IMR-90 (cell line): ENCODE measurements around the gene VRK2. TPM values are rescaled to one million over a fixed set of nuclear protein-coding genes. Genes with fewer than 3 reads are reported as not detected.

Experiments
- ATAC-seq: fragments of 200-7000 bp; cut with Tn5 transposase; 2 replicates; pipeline ENCODE4 v1.9.1; 2020; ENCODE audit warnings: low read depth, mild to moderate bottlenecking, moderate library complexity
- BruUV-seq: library from RNA; stranded (reverse); fragments of 400-500 nt; replicated peaks from 2 replicates; lab custom pipeline; 2021; lab: Mats Ljungman, UMichigan
- CTCF ChIA-PET: fragments of 300-600 bp; formaldehyde crosslinking; extraction: SDS; loops from one replicate; lab custom pipeline; 2021; ENCODE audit warnings: antibody characterized with exemption; lab: Yijun Ruan, JAX
- POLR2A ChIA-PET: fragments of 300-600 bp; sonication (Branson Sonifier 250); formaldehyde crosslinking; loops from one replicate; lab custom pipeline; 2022; ENCODE audit warnings: antibody characterized with exemption; ENCODE audit not compliant: unreplicated experiment; lab: Charles Lee
- DNase-seq: peaks from one replicate; pipeline ENCODE4 v3.0.0; 2013
- H2AFZ ChIP-seq: replicated peaks from 2 replicates; pipeline ENCODE3; 2013; ENCODE audit warnings: low read length, mild to moderate bottlenecking; ENCODE audit not compliant: poor library complexity
- H2AK5ac ChIP-seq: 2 replicates; pipeline ENCODE4 v1.6.1; 2013; ENCODE audit warnings: low read depth, low read length, inconsistent platforms
- H2AK9ac ChIP-seq: replicated peaks from 2 replicates; pipeline ENCODE3; 2013; ENCODE audit warnings: mild to moderate bottlenecking, low read depth, low read length, moderate library complexity; ENCODE audit not compliant: poor library complexity
- H2BK120ac ChIP-seq: 2 replicates; pipeline ENCODE4 v1.6.1; 2013; ENCODE audit warnings: low read depth, low read length, inconsistent platforms
- H2BK15ac ChIP-seq: 3 replicates; pipeline ENCODE4 v1.6.1; 2013; ENCODE audit warnings: low read depth, low read length, inconsistent platforms
- H2BK20ac ChIP-seq: 2 replicates; pipeline ENCODE4 v1.6.1; 2013; ENCODE audit warnings: low read depth, mild to moderate bottlenecking, inconsistent platforms, low read length, moderate library complexity
- H2BK5ac ChIP-seq: 2 replicates; pipeline ENCODE4 v1.6.1; 2013; ENCODE audit warnings: mild to moderate bottlenecking, low read depth, low read length, inconsistent platforms; ENCODE audit not compliant: poor library complexity, severe bottlenecking
- H3K14ac ChIP-seq: replicated peaks from 2 replicates; pipeline ENCODE4 v1.6.1; 2013; ENCODE audit warnings: low read depth, low read length, inconsistent platforms
- H3K18ac ChIP-seq: 2 replicates; pipeline ENCODE4 v1.6.1; 2013; ENCODE audit warnings: low read depth, low read length, control low read depth
- H3K23ac ChIP-seq: 2 replicates; pipeline ENCODE4 v1.6.1; 2013; ENCODE audit warnings: low read depth, low read length, inconsistent platforms
- H3K27ac ChIP-seq: 2 replicates; pipeline ENCODE4 v1.5.1; 2013; ENCODE audit warnings: mild to moderate bottlenecking, control low read depth, low read length; ENCODE audit not compliant: insufficient read depth
- H3K27me3 ChIP-seq: 2 replicates; pipeline ENCODE4 v1.6.1; 2013; ENCODE audit warnings: low read length; ENCODE audit not compliant: control insufficient read depth, insufficient read depth
- H3K36me3 ChIP-seq: 2 replicates; pipeline ENCODE4 v1.6.1; 2013; ENCODE audit warnings: low read length, mixed read lengths; ENCODE audit not compliant: control insufficient read depth, insufficient read depth
- H3K4ac ChIP-seq: 2 replicates; pipeline ENCODE4 v1.6.1; 2013; ENCODE audit warnings: low read depth, low read length, inconsistent platforms
- H3K4me1 ChIP-seq: 2 replicates; pipeline ENCODE4 v1.6.1; 2013; ENCODE audit warnings: low read length, mixed read lengths; ENCODE audit not compliant: control insufficient read depth, insufficient read depth
- H3K4me2 ChIP-seq: 2 replicates; pipeline ENCODE4 v1.6.1; 2013; ENCODE audit warnings: low read depth, mild to moderate bottlenecking, control low read depth, low read length, moderate library complexity
- H3K4me3 ChIP-seq: 2 replicates; pipeline ENCODE4 v1.5.1; 2013; ENCODE audit warnings: low read depth, mild to moderate bottlenecking, control low read depth, low read length, moderate library complexity; ENCODE audit not compliant: insufficient read depth
- H3K56ac ChIP-seq: 2 replicates; pipeline ENCODE4 v1.6.1; 2013; ENCODE audit warnings: low read length, inconsistent platforms; ENCODE audit not compliant: insufficient read depth; ENCODE audit errors: extremely low read depth
- H3K79me1 ChIP-seq, 2 experiments: 2 replicates each; pipeline ENCODE4 v1.6.1; 2013; ENCODE audit warnings: low read length in 2 of 2, inconsistent platforms in 1 of 2, low read depth in 1 of 2
- H3K9ac ChIP-seq: 2 replicates; pipeline ENCODE4 v1.6.1; 2013; ENCODE audit warnings: low read depth, low read length, control low read depth
- H3K9me1 ChIP-seq: 2 replicates; pipeline ENCODE4 v1.6.1; 2013; ENCODE audit warnings: low read length, inconsistent platforms; ENCODE audit not compliant: insufficient read depth
- H3K9me3 ChIP-seq: 2 replicates; pipeline ENCODE4 v1.6.1; 2013; ENCODE audit warnings: low read length; ENCODE audit not compliant: control insufficient read depth, insufficient read depth
- H4K20me1 ChIP-seq: 2 replicates; pipeline ENCODE4 v1.6.1; 2013; ENCODE audit warnings: low read length, inconsistent platforms; ENCODE audit not compliant: insufficient read depth
- H4K5ac ChIP-seq: 2 replicates; pipeline ENCODE4 v1.6.1; 2013; ENCODE audit warnings: mild to moderate bottlenecking, low read depth, low read length, control low read depth
- H4K8ac ChIP-seq, 2 experiments: 2 replicates each; pipeline ENCODE4 v1.6.1; 2013; ENCODE audit warnings: low read depth in 2 of 2, low read length in 2 of 2, control low read depth in 1 of 2, inconsistent platforms in 1 of 2
- H4K91ac ChIP-seq: 2 replicates; pipeline ENCODE4 v1.6.1; 2013; ENCODE audit warnings: low read depth, low read length, inconsistent platforms; ENCODE audit not compliant: insufficient read depth
- BHLHE40 ChIP-seq: fragments of 150-350 bp; IDR thresholded peaks from 2 replicates; pipeline ENCODE4 v1.6.1; 2016; ENCODE audit warnings: mild to moderate bottlenecking, low read depth, low read length
- CEBPB ChIP-seq: IDR thresholded peaks from 2 replicates; pipeline ENCODE4 v1.6.1; 2012; ENCODE audit warnings: low read depth, low read length, improper control_type of control experiment
- CHD1 ChIP-seq: IDR thresholded peaks from 2 replicates; pipeline ENCODE4 v1.6.1; 2012; ENCODE audit warnings: low read depth, low read length, improper control_type of control experiment
- CTCF ChIP-seq: conservative IDR thresholded peaks from 2 replicates; pipeline ENCODE4 v1.5.1; 2012; ENCODE audit warnings: mild to moderate bottlenecking, low read depth, low read length, improper control_type of control experiment
- ELK1 ChIP-seq: fragments of 150-350 bp; IDR thresholded peaks from 2 replicates; pipeline ENCODE4 v1.6.1; 2016; ENCODE audit warnings: low read depth, mild to moderate bottlenecking, low read length, moderate library complexity, borderline replicate concordance
- FOS ChIP-seq: fragments of 150-350 bp; IDR thresholded peaks from 2 replicates; pipeline ENCODE4 v1.6.1; 2016; ENCODE audit warnings: low read depth, low read length
- MAFK ChIP-seq: IDR thresholded peaks from 2 replicates; pipeline ENCODE4 v1.6.1; 2012; ENCODE audit warnings: low read depth, low read length, improper control_type of control experiment
- MAZ ChIP-seq: IDR thresholded peaks from 2 replicates; pipeline ENCODE4 v1.6.1; 2012; ENCODE audit warnings: low read depth, mild to moderate bottlenecking, low read length, improper control_type of control experiment, moderate library complexity, borderline replicate concordance
- MXI1 ChIP-seq: IDR thresholded peaks from 2 replicates; pipeline ENCODE4 v1.6.1; 2012; ENCODE audit warnings: low read depth, mild to moderate bottlenecking, low read length, moderate library complexity, borderline replicate concordance
- NFE2L2 ChIP-seq: fragments of 150-350 bp; IDR thresholded peaks from 2 replicates; pipeline ENCODE4 v1.6.1; 2016; ENCODE audit warnings: low read depth, mild to moderate bottlenecking, low read length
- POLR2A ChIP-seq: IDR thresholded peaks from 2 replicates; pipeline ENCODE4 v1.6.1; 2012; ENCODE audit warnings: mild to moderate bottlenecking, low read depth, low read length
- RAD21 ChIP-seq: IDR thresholded peaks from 2 replicates; pipeline ENCODE4 v1.6.1; 2012; ENCODE audit warnings: low read length, improper control_type of control experiment
- RCOR1 ChIP-seq: IDR thresholded peaks from 2 replicates; pipeline ENCODE4 v1.6.1; 2012; ENCODE audit warnings: mild to moderate bottlenecking, low read length, improper control_type of control experiment; ENCODE audit not compliant: insufficient replicate concordance
- RFX5 ChIP-seq: IDR thresholded peaks from 2 replicates; pipeline ENCODE4 v1.8.0; 2012; ENCODE audit warnings: low read depth, mild to moderate bottlenecking, low read length, moderate library complexity
- SMC3 ChIP-seq: fragments of 150-350 bp; IDR thresholded peaks from 2 replicates; pipeline ENCODE4 v1.6.1; 2016; ENCODE audit warnings: low read depth, mild to moderate bottlenecking, antibody characterized with exemption, low read length, moderate library complexity
- WGBS, 2 experiments: methylation state at CpG; one replicate each; pipeline versions ENCODE4 v1.1.5 to v1.1.7; 2013; ENCODE audit warnings: missing lambda C conversion rate in 2 of 2; ENCODE audit not compliant: insufficient read length in 1 of 2; ENCODE audit errors: extremely low coverage in 2 of 2; 5-methylcytosine and 5-hydroxymethylcytosine counted together
- dilution Hi-C: fragments of 300-500 bp; cut with HindIII; formaldehyde crosslinking; loops from one replicate; pipeline ENCODE4 v1.14.3; 2018; ENCODE audit warnings: low sequenced_read_pairs; ENCODE audit not compliant: unreplicated experiment
- in situ Hi-C: fragments of 300-500 bp; cut with MboI; formaldehyde crosslinking; loops from 3 replicates; pipeline ENCODE4 v1.14.3; 2019; ENCODE audit warnings: low sequenced_read_pairs, inconsistent platforms, mixed read lengths
- intact Hi-C: fragments of 100-400 bp; cut with micrococcal nuclease; formaldehyde crosslinking; loops from 2 replicates; pipeline ENCODE4 v1.10.0; 2022
- polyA plus RNA-seq, 3 experiments: library from polyadenylated mRNA; depleted of rRNA; stranded (reverse); fragments of >200 nt; gene quantifications; 2 replicates each; pipeline ENCODE4 v1.2.3, GENCODE V29; 2012; ENCODE audit warnings: low replicate concordance in 1 of 3
- total RNA-seq: library from RNA; depleted of rRNA; stranded (reverse); fragments of >200 nt; gene quantifications from 2 replicates; pipeline ENCODE4 v1.2.3, GENCODE V29; 2012

Gene VRK2
- total and polyA plus RNA-seq, 2 of the 4 experiments (the other 2 are of a cell fraction) = 12.2 to 22.8 TPM

GRCh38 chr2:58110765-58111164 is 64.2 kb downstream of the VRK2 start:
- H2BK120ac ChIP-seq = no peak overlapping the region
- WGBS, 2 experiments = no CpG with 5 or more reads among the region's 6 CpGs
- intact Hi-C loops (no loop called here), dilution Hi-C loops (no loop called here), in situ Hi-C loops (no loop called here)
- H3K4me2 ChIP-seq = no peak overlapping the region
- no peaks in the 10 kb centered on the region for H3K27me3 ChIP-seq
- no peak overlapping the region for H2AFZ ChIP-seq
- no peak overlapping the region for H3K23ac ChIP-seq
- ATAC-seq (no peak), DNase-seq (no peak)
- H3K79me1 ChIP-seq = peaks cover 5 to 19% of the 10 kb centered on the region in 2 experiments
- no peak overlapping the region for H3K4me3 ChIP-seq
- H4K8ac ChIP-seq = 0 out of 4 replicates have a peak overlapping the region, but pooled peaks of 1 of the 2 experiments have one; percentile 10
- no peak overlapping the region for H3K4ac ChIP-seq
- ChIA-PET POLR2A (no interaction called here), CTCF (no interaction called here)
- no peak for TF ChIP-seq MAZ
- TF ChIP-seq CTCF = no peak
- TF ChIP-seq ELK1 = no peak
- no peak for TF ChIP-seq POLR2A
- TF ChIP-seq CHD1 = no peak
- TF ChIP-seq MXI1 = no peak
- TF ChIP-seq CEBPB = no peak
- TF ChIP-seq RFX5 = no peak
- no peak for TF ChIP-seq BHLHE40
- TF ChIP-seq RCOR1 = no peak
- TF ChIP-seq FOS = no peak
- TF ChIP-seq NFE2L2 = no peak
- TF ChIP-seq SMC3 = no peak
- TF ChIP-seq RAD21 = no peak
- TF ChIP-seq MAFK = no peak
- no peak overlapping the region for H3K56ac ChIP-seq
- H4K20me1 ChIP-seq = no peaks in the 10 kb centered on the region
- H3K27ac ChIP-seq = no peak overlapping the region
- no peak overlapping the region for H3K14ac ChIP-seq
- no peaks in the 10 kb centered on the region for H3K9me3 ChIP-seq
- no peak overlapping the region for H2BK5ac ChIP-seq
- H3K4me1 ChIP-seq = peaks cover 7% of the 10 kb centered on the region
- H4K5ac ChIP-seq = no peak overlapping the region
- H4K91ac ChIP-seq = peak overlapping the region; percentile 34; the same call in 1 of the 2 replicates
- H3K9me1 ChIP-seq = no peaks in the 10 kb centered on the region
- H3K9ac ChIP-seq = no peak overlapping the region
- BruUV-seq = no TSS peak
- H2AK9ac ChIP-seq = no peak overlapping the region
- no peak overlapping the region for H3K18ac ChIP-seq
- 0 out of 3 replicates have a peak overlapping the region, but pooled peaks have one; percentile 27 for H2BK15ac ChIP-seq
- H2AK5ac ChIP-seq = peak overlapping the region; percentile 43; the same call in 1 of the 2 replicates
- H2BK20ac ChIP-seq = no peak overlapping the region
- no peaks in the 10 kb centered on the region; the same call in 1 of the 2 replicates for H3K36me3 ChIP-seq
